C4-2B (cell line): ENCODE results near the gene SLC24A3.

Source experiments
- CTCF ChIP-seq: fragments of 450-650 bp; conservative IDR thresholded peaks from 2 replicates; pipeline ENCODE4 v1.5.1; 2017; ENCODE audit warnings: mild to moderate bottlenecking
- ZFX ChIP-seq: fragments of 450-650 bp; IDR thresholded peaks from 2 replicates; pipeline ENCODE4 v1.6.1; 2017

- TF ChIP-seq CTCF: no peak
- TF ChIP-seq ZFX: no peak
Measured at GRCh38 chr20:19631410-19631809, 419.0 kb downstream of the SLC24A3 start.
